Hematopoietic multipotent progenitor cell treated with erythropoietin and hydrocortisone succinate and interleukin-3 and kit ligand, for 17 days (in vitro differentiated cells): ENCODE measurements around the gene PTPN3.

ENCODE experiments used
- DNase-seq: peaks from one replicate; pipeline ENCODE4 v3.0.0-alpha.2; 2015; ENCODE audit warnings: low spot score

PTPN3 gene

GRCh38 chr9:109451311-109452025 lies 46.6 kb downstream of the PTPN3 start:
- no peak for DNase-seq

- no peak for DNase-seq
Measured at GRCh38 chr9:109450346-109450745, 47.8 kb downstream of the PTPN3 start.

- DNase-seq, result no peak
Measured at GRCh38 chr9:109449036-109449798, 48.9 kb downstream of the PTPN3 start.

DNA sequence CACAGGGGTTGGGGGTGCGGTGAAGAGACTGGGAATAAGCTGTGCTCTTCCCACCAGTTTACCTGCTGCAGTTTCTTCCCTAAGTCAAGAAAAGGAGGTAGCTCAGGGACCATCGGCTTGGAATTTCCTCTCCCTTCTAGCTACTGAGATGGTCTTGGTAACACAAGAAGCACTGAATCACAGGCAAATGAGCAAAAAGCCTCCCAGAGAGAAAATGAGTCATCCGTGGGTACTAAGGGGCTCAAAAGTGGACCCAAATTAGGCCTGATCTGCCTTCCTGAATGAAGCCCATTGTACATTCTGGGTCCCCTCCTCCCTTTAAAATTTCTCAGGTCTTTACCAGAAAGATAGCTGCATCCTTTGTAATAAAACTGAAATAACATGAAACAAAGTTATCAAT lies 49.9 kb downstream of the PTPN3 start:
- no peak for DNase-seq

GRCh38 chr9:109447329-109448076 lies 50.6 kb downstream of the PTPN3 start:
- DNase-seq, result no peak

- DNase-seq, result no peak
Measured at GRCh38 chr9:109444771-109445320, 53.3 kb downstream of the PTPN3 start.

GRCh38 chr9:109442716-109443115 lies 55.4 kb downstream of the PTPN3 start:
- no peak for DNase-seq

GRCh38 chr9:109441296-109441695 lies 56.8 kb downstream of the PTPN3 start:
- no peak for DNase-seq

GRCh38 chr9:109440797-109441287 lies 57.3 kb downstream of the PTPN3 start:
- peak; percentile 50 for DNase-seq

- no peak for DNase-seq
Measured at GRCh38 chr9:109440117-109440515, 58.0 kb downstream of the PTPN3 start.

DNA sequence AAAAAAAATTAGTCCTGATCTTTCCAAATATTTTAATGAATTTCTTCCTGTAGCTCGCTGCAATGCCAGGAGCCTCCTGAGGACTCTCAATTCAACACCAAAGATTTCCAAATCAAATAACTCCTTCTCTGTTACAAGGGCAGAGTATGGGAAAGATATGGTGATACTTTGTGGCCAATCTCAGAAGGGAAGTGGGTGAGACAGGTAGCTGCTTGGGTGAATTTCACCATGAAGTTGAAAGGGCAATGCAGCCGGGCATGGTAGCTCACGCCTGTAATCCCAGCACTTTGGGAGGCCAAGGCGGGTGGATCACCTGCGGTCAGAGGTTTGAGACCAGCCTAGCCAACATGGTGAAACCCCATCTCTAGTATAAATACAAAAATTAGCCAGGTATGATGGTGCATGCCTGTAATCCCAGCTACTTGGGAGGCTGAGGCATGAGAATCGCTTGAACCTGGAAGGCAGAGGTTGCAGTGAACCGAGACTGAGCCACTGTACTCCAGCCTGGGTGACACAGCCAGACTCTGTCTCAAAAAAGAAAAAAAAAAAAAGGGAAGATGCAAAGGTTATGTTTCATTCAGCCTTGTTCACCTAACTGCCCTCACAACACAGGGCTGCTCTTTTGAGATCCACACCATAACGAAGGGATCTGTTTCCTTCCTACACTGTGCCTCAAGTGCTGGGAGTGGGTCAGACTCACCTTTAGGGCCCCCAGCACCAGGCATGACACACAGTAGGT lies 58.6 kb downstream of the PTPN3 start:
- DNase-seq, result no peak

GRCh38 chr9:109437286-109437685 lies 60.8 kb downstream of the PTPN3 start:
- DNase-seq, result no peak

DNA sequence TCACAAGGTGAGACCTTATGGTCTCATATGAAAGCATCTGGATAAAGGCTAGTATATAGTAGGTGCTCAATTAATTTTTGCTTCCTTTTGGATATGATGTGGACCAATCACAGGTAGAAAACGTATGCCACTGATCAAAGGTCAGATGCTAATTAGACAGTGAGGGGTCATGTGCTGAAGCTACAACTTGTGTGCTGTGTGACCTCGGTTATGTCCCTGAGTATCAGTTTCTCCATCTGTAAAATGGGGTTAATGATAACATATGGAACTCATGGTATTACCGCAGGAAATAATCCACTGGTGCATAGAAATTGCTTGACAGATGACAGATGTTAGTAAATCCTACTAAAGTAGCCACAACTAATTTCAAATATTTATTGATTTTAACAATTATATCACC lies 62.0 kb downstream of the PTPN3 start:
- DNase-seq, result no peak

- no peak for DNase-seq
Measured at GRCh38 chr9:109433476-109433875, 64.6 kb downstream of the PTPN3 start.

- DNase-seq, result no peak
Measured at GRCh38 chr9:109430231-109430630, 67.9 kb downstream of the PTPN3 start.

DNA sequence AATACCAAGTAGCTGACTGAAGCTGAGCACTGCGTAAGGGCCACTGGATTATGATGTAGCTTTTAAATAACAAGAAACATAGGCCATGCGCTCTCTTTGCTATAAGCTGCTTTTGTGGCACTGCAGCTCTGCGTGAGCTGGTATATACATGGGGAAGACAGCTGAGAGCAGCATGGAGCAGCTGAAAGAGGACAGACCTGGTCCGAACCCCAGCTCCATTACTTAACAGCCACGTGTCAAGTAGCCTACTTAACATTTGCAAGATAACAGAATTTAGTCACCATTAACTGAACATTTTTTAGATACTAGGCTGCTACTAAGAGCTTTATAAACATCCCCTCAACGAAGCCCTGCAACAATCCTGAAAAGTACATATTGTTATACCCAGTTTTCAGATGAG lies 69.3 kb downstream of the PTPN3 start:
- DNase-seq, result no peak

DNA sequence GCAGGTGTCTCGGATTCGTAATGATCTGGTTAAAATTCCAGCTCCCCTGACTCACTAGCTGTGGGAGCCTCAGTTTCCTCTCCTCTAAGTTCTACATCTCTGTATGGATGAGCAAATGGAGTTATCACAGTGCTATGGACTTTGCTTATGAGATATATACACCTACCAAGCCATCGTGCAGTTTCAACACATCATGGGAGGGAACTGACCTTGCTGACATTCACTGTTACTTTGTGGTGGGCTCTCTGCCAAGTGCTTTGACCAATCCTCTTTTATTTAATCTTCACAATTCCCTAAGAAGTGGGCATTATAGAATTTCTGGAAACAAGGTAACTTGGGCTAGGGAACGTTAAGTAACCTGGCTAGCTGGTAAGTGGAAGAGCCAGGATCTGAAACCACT lies 70.2 kb downstream of the PTPN3 start:
- DNase-seq, result no peak

- no peak for DNase-seq
Measured at GRCh38 chr9:109426626-109427402, 71.3 kb downstream of the PTPN3 start.

- DNase-seq, result no peak
Measured at GRCh38 chr9:109424618-109425017, 73.5 kb downstream of the PTPN3 start.

DNA sequence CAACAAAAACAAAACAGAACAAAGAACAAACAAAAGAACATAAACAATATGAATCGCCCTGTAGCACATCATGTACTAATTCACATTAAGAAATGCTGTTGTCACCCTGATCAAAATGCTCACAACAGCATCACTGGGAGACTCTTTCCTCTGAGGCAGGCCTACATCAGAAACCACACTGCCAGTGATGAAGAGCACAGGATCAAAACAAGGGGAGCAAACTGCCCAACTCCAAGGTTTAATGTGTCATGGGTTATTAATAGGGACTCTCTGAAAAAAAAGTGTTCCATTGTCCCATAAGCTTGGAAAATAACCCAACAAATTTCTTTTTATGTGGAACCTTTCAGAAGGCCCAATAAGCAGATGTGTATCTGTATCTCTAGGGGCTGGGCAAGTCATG lies 74.2 kb downstream of the PTPN3 start:
- DNase-seq, result no peak

- DNase-seq, result no peak
Measured at GRCh38 chr9:109422641-109423040, 75.5 kb downstream of the PTPN3 start.
